ENCODE measurements around the gene OR2Y1.
A peak's percentile ranks its signal among the peaks of the same experiment; 100 is the strongest.
"Not testable (repeated sequence)": the region's sequence is repeated elsewhere in the genome, so short reads cannot be mapped to it uniquely, and the experiment has no call there.

The OR2Y1 gene

GRCh38 chr5:180739958-180740357 lies at the start of gene OR2Y1:
TSS of gene OR2Y1 (minus strand) at chr5:180740058. CDS start at chr5:180740058, 0 bp downstream.
- DNase-seq = no peak

DNA sequence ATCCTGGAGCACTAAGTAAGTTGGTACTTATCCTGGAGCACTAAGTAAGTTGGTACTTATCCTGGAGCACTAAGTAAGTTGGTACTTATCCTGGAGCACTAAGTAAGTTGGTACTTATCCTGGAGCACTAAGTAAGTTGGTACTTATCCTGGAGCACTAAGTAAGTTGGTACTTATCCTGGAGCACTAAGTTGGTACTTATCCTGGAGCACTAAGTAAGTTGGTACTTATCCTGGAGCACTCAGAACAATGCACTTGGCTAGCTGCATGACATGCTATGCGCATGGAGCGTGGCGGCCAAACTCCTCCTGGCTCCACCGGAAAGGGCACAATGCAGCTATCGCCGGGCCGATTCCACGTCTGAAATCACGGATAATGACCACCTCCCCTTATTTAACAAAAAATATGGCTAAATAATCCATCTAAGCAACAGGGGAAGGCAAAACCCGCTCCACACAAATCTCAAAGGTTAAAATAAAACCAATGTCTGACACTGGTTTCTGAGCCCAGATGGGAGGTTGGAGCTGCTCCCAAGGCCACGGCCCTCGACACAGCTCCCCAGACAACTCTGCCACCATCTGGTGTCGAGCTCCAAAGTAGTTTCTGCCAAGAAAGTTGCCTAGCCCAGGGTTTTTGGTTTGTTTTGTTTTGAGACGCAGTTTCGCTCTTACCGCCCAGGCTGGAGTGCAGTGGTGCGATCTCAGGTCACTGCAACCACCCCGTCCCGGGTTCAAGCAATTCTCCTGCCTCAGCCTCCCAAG lies 49.0 kb upstream of the OR2Y1 start:
- not testable (repeated sequence) for DNase-seq

- DNase-seq = no peak
Measured at GRCh38 chr5:180787711-180788431, 48.0 kb upstream of the OR2Y1 start.

DNA sequence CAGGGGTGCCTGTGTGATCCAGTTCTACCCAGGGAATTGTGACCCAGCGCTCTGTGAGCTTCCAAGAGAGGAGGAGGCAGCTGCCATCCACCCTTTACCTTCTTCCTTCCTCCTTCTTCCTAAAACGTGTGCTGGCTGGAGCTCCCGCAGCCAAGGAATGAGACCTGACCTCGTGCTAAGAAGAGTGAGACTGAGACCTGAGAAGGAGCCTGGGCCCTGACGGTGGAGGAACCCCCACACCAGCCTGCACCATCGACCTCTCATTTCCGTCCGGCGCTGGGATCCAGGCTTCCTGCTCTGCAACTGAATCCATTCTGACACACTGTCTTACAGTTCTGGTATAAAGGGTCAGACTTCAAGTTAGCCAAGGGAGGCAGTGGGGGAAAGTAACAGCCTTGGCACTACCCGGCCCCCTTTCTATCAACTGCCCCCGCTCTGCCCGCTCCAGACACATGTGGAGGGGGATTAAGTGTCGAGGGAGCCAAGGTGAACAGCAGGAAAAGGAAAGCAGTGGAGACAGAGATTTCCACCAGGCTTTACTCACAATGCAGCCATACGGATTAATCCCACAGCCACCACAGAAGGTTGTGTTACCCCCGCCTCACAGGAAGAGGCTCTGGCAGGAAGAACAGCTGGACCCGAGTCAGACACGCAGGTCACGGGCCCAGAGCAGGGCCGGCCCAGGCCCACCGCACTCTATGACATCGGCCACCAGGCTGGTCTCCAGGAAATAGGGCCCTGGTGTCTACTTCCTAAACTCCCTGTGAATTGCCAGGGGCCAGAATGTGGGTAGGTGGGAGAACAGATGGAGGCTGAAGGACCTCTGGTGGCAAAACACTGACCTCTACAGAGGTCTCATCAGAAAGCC lies 46.9 kb upstream of the OR2Y1 start:
- no peak for DNase-seq

DNA sequence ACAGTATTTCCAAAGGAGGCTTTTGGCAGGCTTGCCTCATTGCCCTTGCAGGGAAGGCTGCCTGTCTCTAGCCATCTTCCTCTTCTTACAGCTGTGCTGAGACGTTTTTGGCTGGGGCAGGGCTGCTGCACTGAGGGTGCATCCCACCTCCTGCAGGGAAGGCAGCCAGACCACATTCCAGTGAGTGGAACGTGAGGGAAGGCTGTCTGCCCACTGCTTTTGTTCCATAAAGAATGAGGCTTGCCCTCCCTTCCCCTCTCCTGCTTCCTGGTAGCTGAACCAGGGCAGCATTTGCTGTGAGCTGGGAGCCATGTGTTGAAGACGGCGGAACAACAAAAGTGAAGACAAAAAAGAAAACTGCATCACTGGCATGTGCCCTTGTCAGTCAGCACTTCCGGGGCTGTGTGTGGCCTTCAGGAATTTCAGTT lies 46.0 kb upstream of the OR2Y1 start:
- no peak for DNase-seq

GRCh38 chr5:180785121-180785781 lies 45.4 kb upstream of the OR2Y1 start:
- DNase-seq = no peak

- peak; percentile 16 for DNase-seq
Measured at GRCh38 chr5:180784497-180785097, 44.7 kb upstream of the OR2Y1 start.

DNA sequence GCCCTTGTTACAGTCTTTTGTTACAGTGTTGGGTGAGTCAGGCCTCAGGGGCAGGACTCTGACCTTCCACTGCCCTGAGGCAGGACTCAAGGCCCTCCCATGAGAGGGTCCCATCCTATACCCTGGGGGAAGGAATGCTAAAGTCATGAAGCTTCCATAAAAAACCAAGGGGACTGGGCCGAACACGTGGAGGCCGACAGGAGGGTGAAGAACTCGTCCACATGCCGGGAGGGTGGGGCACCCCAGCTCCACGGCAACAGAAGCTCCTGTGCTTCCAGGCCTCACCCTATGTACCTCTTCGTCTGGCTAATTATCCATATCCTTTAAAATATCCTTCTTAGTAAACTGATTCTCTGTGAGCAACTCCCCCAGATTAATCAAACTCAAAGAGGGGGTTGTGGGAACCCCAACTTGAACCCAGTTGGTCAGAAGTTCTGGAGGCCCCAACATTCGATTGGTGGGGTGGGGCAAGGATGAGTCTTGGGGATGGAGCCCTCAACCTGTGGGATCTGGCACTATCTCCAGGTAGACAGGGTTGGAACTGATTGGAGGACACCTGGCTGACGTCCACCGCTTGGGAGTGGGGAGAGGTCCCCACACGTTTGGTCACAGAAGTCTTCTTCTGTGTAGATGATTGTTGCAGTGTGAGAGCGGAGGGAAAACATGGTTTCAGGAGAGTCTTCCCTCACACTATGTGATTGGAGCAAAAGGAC lies 43.6 kb upstream of the OR2Y1 start:
- no peak for DNase-seq

DNA sequence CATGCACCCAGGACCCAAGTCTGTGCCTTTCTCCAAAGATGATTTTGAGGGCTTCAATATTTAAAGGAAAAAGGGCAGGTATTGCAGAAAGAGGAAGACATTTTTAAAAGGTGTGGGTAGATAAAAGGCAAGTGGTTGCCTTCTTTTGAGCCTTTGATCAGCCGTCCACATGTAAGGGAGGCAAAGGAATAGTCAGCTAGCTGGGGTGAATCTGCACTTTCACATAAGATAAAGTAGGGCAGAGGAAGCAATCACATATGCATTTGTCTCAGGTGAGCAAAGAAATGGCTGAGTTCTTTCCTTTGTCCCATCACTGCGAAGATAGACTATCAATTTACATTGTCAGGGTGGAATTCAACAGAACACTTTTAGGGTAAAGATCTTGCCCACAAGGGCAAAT lies 42.9 kb upstream of the OR2Y1 start:
- DNase-seq = no peak

- not testable (repeated sequence) for DNase-seq
Measured at GRCh38 chr5:180781900-180782326, 42.1 kb upstream of the OR2Y1 start.

GRCh38 chr5:180779985-180780610 lies 40.2 kb upstream of the OR2Y1 start:
- DNase-seq = no peak

DNA sequence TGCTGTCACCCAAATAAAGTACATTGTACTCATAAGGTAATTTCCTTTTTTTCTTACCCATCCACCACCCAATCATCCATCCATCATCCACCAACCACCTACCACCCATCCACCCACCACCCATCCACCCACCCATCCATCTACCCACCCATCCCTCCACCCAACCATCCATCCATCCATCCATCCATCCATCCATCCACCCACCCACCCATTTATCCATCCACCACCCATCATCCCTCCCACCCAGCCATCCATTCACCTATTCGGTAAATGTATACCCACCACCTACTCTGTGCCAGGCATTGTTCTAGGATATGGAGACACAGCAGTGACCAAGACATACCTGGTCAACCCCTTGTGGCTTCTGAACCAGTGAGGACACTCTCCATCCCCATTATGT lies 37.6 kb upstream of the OR2Y1 start:
- DNase-seq = no peak

- DNase-seq = no peak
Measured at GRCh38 chr5:180776376-180776775, 36.5 kb upstream of the OR2Y1 start.

DNA sequence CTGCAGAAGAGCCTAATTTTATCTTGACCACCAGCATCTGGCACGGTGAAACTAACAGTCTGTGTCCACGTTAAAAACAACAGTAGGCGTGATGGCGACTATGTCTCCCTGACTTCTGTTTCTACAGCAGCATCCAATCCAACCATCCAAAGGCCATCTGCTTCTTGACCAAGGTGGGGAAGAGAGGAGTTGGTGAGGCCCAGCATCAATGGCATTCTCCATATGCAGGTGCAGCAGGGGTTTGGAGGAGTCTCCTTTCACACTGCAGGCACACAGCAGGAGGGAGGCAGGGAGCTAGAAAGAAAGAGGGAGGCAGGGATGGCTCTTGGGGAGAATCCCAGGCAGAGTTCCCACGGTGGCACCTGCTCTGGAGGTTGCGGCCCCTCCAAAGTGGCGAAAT lies 35.8 kb upstream of the OR2Y1 start:
- no peak for DNase-seq

DNA sequence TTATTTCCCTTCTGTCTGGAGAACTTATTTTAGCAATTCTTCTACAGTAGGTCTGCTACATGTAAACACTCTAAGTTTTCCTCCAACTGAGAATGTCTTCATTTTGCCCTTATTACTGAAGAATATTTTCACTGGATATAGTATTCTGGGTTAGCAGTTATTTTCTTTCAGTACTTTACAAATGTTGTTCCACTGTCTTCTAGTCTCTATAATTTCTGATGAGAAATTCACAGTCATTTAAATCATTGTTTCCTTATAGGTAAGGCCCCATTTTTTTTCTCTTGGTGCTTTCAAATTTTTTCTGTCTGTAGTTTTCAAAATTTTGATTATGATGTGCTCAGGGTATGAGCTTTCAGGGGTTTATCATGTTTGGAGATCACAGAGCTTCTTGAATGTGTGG lies 32.0 kb upstream of the OR2Y1 start:
- DNase-seq = no peak

DNA sequence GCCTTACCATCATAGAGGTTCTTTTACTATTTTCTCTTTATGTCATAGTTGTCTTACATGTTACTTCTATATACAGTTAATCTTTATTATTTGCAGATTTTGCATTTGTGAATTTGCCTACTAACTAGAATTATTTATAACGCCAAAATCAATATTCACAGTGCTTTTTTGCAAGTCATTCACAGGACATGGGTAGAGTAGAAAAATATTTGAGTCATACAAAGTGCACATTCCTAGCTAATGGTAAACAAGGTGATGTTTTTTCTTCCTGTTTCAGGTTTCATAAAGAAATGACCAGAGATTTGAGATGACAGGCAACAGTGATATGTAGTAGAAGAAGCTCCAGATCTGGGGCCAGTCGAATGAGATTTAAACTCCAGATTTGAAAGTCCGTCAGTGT lies 30.0 kb upstream of the OR2Y1 start:
- no peak for DNase-seq

- no peak for DNase-seq
Measured at GRCh38 chr5:180755601-180756000, 15.7 kb upstream of the OR2Y1 start.

DNA sequence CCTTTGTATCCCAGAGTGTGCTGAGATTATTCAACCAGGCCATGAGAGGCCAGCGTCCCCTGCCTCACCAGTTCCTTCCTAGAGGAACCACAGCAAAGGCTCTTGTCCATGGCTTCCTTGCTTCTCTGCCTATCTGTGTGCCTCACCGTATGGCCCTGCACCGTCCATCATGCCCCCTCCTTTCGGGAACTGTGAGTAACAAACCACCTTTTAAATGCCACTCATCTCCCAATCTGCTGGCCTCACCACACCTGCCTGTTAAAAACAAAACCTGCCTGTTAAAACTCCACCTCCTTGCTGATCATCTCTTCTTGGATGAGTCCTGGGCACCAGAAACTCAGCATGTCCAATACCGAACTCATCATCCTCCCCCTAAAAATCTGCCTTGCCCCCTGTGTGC lies 4.4 kb upstream of the OR2Y1 start:
- DNase-seq = no peak

DNA sequence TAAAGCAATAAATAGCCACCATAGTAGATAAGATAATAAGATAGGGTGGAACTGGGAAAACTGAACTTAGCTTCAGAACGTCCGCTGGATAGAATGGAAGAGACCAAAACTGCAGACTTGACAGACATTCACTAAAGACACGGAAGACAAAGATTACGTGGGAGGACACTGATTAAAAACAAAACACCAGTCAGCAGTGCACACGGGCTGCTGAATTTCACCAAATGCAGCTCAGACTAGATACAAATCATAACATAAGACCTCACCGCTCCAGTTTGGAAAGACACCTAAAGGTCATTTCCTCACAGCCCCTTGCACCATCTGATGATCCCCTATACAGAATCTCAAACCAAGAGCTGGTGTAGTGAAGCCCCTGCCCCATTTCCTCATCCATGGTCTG lies 2.9 kb upstream of the OR2Y1 start:
- no peak for DNase-seq

DNA sequence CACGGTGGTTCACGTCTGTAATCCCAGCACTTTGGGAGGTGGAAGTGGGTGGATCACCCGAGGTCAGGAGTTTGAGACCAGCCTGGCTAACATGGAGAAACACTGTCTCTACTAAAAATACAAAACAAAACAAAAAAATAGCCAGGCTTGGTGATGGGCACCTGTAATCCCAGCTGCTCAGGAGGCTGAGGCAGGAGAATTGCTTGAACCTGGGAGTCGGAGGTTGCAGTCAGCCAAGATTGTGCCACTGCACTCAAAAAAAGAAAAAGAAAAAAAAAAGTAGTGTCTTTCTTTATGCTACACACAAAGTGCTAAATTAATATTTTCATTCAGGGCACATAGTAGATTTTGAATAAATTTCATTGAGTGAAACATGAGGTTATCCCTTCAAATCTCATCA lies 1.1 kb upstream of the OR2Y1 start:
- not testable (repeated sequence) for DNase-seq

DNA sequence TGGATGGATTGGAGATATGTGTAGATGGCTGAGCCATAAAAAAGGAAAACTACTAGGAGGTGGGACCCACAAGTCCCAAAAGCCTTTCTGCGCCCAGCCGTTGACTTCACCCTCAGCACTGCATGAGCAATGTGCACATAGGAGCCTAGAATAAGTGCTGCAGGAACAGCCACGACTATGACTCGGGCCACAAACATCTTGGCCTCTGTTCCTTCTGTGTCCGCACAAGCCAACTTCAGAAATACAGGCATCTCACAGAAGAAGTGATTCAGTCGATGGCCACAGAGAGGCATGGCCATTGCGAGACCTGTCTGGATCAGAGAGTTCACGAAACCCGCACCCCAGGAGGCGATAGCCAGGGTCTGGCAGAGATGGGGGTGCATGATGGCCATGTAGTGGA lies 587 bp downstream of the OR2Y1 start:
- DNase-seq = no peak

Measured in NCI-H510A treated with DMSO at 0.1 percent for 48 hours (cell line).